Measurements from ENCODE around the gene LAMA3.

LAMA3 gene

GRCh38 chr18:23889907-23890306 is 200.7 kb downstream of the LAMA3 start:
- no peak overlapping the region for H3K4me3 ChIP-seq (ENCODE audit: control insufficient read depth, low read depth, low read length)
- no peak for DNase-seq (ENCODE audit: low read depth)
- no peak for TF ChIP-seq CTCF (IDR thresholded peaks at IDR 0.05; ENCODE audit: control insufficient read depth, insufficient read depth, low read depth, low read length, missing control alignments)

GRCh38 chr18:23890589-23890988 is 201.3 kb downstream of the LAMA3 start:
- DNase-seq (ENCODE audit: low read depth), result peak; percentile 32
- no peak for TF ChIP-seq CTCF (IDR thresholded peaks at IDR 0.05; ENCODE audit: control insufficient read depth, insufficient read depth, low read depth, low read length, missing control alignments)
- H3K4me3 ChIP-seq (ENCODE audit: control insufficient read depth, low read depth, low read length), result no peak overlapping the region

- no peak for TF ChIP-seq CTCF (IDR thresholded peaks at IDR 0.05; ENCODE audit: control insufficient read depth, insufficient read depth, low read depth, low read length, missing control alignments)
- no peak for DNase-seq (ENCODE audit: low read depth)
- H3K4me3 ChIP-seq (ENCODE audit: control insufficient read depth, low read depth, low read length), result no peak overlapping the region
Observed at GRCh38 chr18:23893653-23894052, 204.4 kb downstream of the LAMA3 start.

GRCh38 chr18:23894661-23895175 is 205.5 kb downstream of the LAMA3 start:
- no peak overlapping the region for H3K4me3 ChIP-seq (ENCODE audit: control insufficient read depth, low read depth, low read length)
- no peak for TF ChIP-seq CTCF (IDR thresholded peaks at IDR 0.05; ENCODE audit: control insufficient read depth, insufficient read depth, low read depth, low read length, missing control alignments)
- DNase-seq (ENCODE audit: low read depth), result no peak

- no peak for DNase-seq (ENCODE audit: low read depth)
- no peak overlapping the region for H3K4me3 ChIP-seq (ENCODE audit: control insufficient read depth, low read depth, low read length)
Observed at GRCh38 chr18:23897291-23897690, 208.0 kb downstream of the LAMA3 start.

GRCh38 chr18:23897733-23898132 is 208.5 kb downstream of the LAMA3 start:
- DNase-seq (ENCODE audit: low read depth), result no peak
- no peak overlapping the region for H3K4me3 ChIP-seq (ENCODE audit: control insufficient read depth, low read depth, low read length)
- TF ChIP-seq CTCF (IDR thresholded peaks at IDR 0.05; ENCODE audit: control insufficient read depth, insufficient read depth, low read depth, low read length, missing control alignments), result no peak

More at GRCh38 chr18:23897291-23897690, 208.0 kb downstream of the LAMA3 start:
- TF ChIP-seq CTCF (IDR thresholded peaks at IDR 0.05; ENCODE audit: control insufficient read depth, insufficient read depth, low read depth, low read length, missing control alignments), result no peak

GRCh38 chr18:23900994-23901393 is 211.7 kb downstream of the LAMA3 start:
- DNase-seq (ENCODE audit: low read depth), result no peak
- no peak overlapping the region for H3K4me3 ChIP-seq (ENCODE audit: control insufficient read depth, low read depth, low read length)
- TF ChIP-seq CTCF (IDR thresholded peaks at IDR 0.05; ENCODE audit: control insufficient read depth, insufficient read depth, low read depth, low read length, missing control alignments), result no peak

All from AG09309 (cell line).